Diencephalon (tissue), 1 donor: ENCODE measurements around the gene SPG11. TPM values are rescaled to one million over a fixed set of nuclear protein-coding genes. Genes with fewer than 3 reads are reported as not detected.

Experiments used
- small RNA-seq: library from RNA; depleted of rRNA; stranded (forward); fragments of <200 nt; gene quantifications from one replicate; pipeline ENCODE3, GENCODE V24; 2014
- total RNA-seq: library from RNA; depleted of rRNA; stranded (reverse); fragments of >200 nt; gene quantifications from one replicate; pipeline ENCODE4 v1.2.3, GENCODE V29; 2014

Gene SPG11
- 82.8 TPM for total RNA-seq

GRCh38 chr15:44663410-44664308, at the start of gene SPG11:
TSS of gene SPG11 (minus strand) at chr15:44663662. CDS start at chr15:44663647, 15 bp downstream.

GRCh38 chr15:44711096-44711742, 47.8 kb upstream of the SPG11 start, which contains the start of the genes B2M and PATL2:
TSS of gene B2M (plus strand) at chr15:44711517. CDS start at chr15:44711547, 30 bp downstream.
TSS of gene PATL2 (minus strand) at chr15:44711323. CDS start at chr15:44676490, 34,833 bp downstream.

GRCh38 chr15:44536962-44537734, 126.3 kb downstream of the SPG11 start, which contains the start of gene EIF3J:
TSS of gene EIF3J (plus strand) at chr15:44537147. CDS start at chr15:44537195, 48 bp downstream.

Small RNA genes within 50 kb of the gene (small RNA-seq; reads per million reads assigned to genes)
- not detected for gene RF00019

Other genes starting within 250 kb of the SPG11 start
- 92.5 TPM for gene CTDSPL2, start 236.0 kb downstream of the SPG11 start, total RNA-seq
- gene EIF3J, start 126.5 kb downstream of the SPG11 start, total RNA-seq, result 67.1 TPM
- not detected for gene PATL2, start 47.7 kb upstream of the SPG11 start, total RNA-seq
- gene B2M, start 47.9 kb upstream of the SPG11 start, total RNA-seq, result 402 TPM
- gene TRIM69, start 72.9 kb upstream of the SPG11 start, total RNA-seq, result 51.9 TPM